ENCODE measurements around the gene STK38. TPM values are rescaled to one million over a fixed set of nuclear protein-coding genes. Genes with fewer than 3 reads are reported as not detected.

The STK38 gene
- total RNA-seq, 1 experiment from 2014 or later, result 20.1 TPM

- ChIA-PET POLR2A (no interaction called here), CTCF (no interaction called here), RAD21 (ENCODE audit: low non-redundant PET in 1 of 2, low total read pairs in 2 of 2, uncharacterized antibody in 2 of 2, unreplicated experiment in 2 of 2) (no interaction called here)
- Histone ChIP-seq H3K9ac (ENCODE audit: low read length) (no peak overlapping the region), H3K27ac (ENCODE audit: low read depth, low read length) (no peak overlapping the region), H3K36me3 (ENCODE audit: control insufficient read depth in 1 of 2, insufficient read depth in 2 of 2, low read length in 2 of 2) (peaks cover 5 to 11% of the 10 kb centered on the region in 2 experiments; a peak in 3 of 4 replicates), H3K4me2 (ENCODE audit: low read length) (no peak overlapping the region), H3K79me2 (ENCODE audit: insufficient read depth, low read length) (peaks cover 30% of the 10 kb centered on the region), H3K4me3 (replicated peaks in 1 of 2; ENCODE audit: low read depth in 1 of 2, low read length in 2 of 2) (no peak overlapping the region), H4K20me1 (ENCODE audit: insufficient read depth) (no peaks in the 10 kb centered on the region), H2AFZ (ENCODE audit: low read depth, low read length, poor library complexity, severe bottlenecking) (no peak overlapping the region), H3K9me3 (ENCODE audit: control insufficient read depth in 1 of 2, insufficient read depth in 1 of 2, low read depth in 1 of 2, low read length in 2 of 2) (no peaks in the 10 kb centered on the region), H3K27me3 (ENCODE audit: insufficient read depth, low read length) (no peaks in the 10 kb centered on the region), H3K9me2 (ENCODE audit: insufficient read depth) (no peaks in the 10 kb centered on the region), H3K4me1 (ENCODE audit: control insufficient read depth in 1 of 2, insufficient read depth in 2 of 2, low read length in 2 of 2) (peaks cover 4 to 10% of the 10 kb centered on the region in 2 experiments; a peak in 2 of 4 replicates)
- DNase-seq (ENCODE audit: low read depth, low spot score) (no peak), ATAC-seq (no peak)
- BruUV-seq (replicated peaks), result no TSS peak
- TF ChIP-seq EGR1 (IDR thresholded peaks at IDR 0.05; ENCODE audit: low read depth) (no peak), YY1 (IDR thresholded peaks at IDR 0.05; ENCODE audit: extremely low read depth, insufficient replicate concordance, low read depth, low read length) (no peak), ELF1 (IDR thresholded peaks at IDR 0.05; ENCODE audit: borderline replicate concordance, low read depth) (no peak), SP1 (IDR thresholded peaks at IDR 0.05; ENCODE audit: low read depth) (no peak), EZH2phosphoT487 (IDR thresholded peaks at IDR 0.05; ENCODE audit: borderline replicate concordance) (no peak), CBX3 (IDR thresholded peaks at IDR 0.05; ENCODE audit: low read depth) (no peak), ZBTB33 (IDR thresholded peaks at IDR 0.05; ENCODE audit: extremely low read depth, insufficient replicate concordance, low read length) (no peak), RAD21 (IDR thresholded peaks at IDR 0.05; ENCODE audit: low read depth) (no peak), ZNF274 (IDR thresholded peaks at IDR 0.05; ENCODE audit: low read depth, low read length) (no peak), TCF7L2 (IDR thresholded peaks at IDR 0.05; ENCODE audit: borderline replicate concordance, extremely low read depth, insufficient read depth, insufficient read length) (no peak), POLR2A (IDR thresholded peaks at IDR 0.05; ENCODE audit: borderline replicate concordance, extremely low read depth, insufficient read depth, insufficient read length) (no peak), EZH2 (IDR thresholded peaks at IDR 0.05) (no peak), SIN3A (IDR thresholded peaks at IDR 0.05; ENCODE audit: low read depth) (no peak), ZFX (IDR thresholded peaks at IDR 0.05) (no peak), JUND (IDR thresholded peaks at IDR 0.05) (no peak), SRF (IDR thresholded peaks at IDR 0.05; ENCODE audit: low read depth) (no peak)
- TF ChIP-seq, protein P1, sequence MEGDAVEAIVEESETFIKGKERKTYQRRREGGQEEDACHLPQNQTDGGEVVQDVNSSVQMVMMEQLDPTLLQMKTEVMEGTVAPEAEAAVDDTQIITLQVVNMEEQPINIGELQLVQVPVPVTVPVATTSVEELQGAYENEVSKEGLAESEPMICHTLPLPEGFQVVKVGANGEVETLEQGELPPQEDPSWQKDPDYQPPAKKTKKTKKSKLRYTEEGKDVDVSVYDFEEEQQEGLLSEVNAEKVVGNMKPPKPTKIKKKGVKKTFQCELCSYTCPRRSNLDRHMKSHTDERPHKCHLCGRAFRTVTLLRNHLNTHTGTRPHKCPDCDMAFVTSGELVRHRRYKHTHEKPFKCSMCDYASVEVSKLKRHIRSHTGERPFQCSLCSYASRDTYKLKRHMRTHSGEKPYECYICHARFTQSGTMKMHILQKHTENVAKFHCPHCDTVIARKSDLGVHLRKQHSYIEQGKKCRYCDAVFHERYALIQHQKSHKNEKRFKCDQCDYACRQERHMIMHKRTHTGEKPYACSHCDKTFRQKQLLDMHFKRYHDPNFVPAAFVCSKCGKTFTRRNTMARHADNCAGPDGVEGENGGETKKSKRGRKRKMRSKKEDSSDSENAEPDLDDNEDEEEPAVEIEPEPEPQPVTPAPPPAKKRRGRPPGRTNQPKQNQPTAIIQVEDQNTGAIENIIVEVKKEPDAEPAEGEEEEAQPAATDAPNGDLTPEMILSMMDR (IDR thresholded peaks at IDR 0.05 in 2 of 3, conservative IDR thresholded peaks at IDR 0.05 in 1 of 3; ENCODE audit: borderline replicate concordance in 1 of 3, insufficient read depth in 1 of 3, low read depth in 2 of 3, low read length in 2 of 3), result no peak
- TF ChIP-seq, protein P2, sequence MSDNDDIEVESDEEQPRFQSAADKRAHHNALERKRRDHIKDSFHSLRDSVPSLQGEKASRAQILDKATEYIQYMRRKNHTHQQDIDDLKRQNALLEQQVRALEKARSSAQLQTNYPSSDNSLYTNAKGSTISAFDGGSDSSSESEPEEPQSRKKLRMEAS (IDR thresholded peaks at IDR 0.05), result no peak
- TF ChIP-seq, protein P3, sequence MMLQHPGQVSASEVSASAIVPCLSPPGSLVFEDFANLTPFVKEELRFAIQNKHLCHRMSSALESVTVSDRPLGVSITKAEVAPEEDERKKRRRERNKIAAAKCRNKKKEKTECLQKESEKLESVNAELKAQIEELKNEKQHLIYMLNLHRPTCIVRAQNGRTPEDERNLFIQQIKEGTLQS (IDR thresholded peaks at IDR 0.05), result no peak
- TF ChIP-seq, protein P4, sequence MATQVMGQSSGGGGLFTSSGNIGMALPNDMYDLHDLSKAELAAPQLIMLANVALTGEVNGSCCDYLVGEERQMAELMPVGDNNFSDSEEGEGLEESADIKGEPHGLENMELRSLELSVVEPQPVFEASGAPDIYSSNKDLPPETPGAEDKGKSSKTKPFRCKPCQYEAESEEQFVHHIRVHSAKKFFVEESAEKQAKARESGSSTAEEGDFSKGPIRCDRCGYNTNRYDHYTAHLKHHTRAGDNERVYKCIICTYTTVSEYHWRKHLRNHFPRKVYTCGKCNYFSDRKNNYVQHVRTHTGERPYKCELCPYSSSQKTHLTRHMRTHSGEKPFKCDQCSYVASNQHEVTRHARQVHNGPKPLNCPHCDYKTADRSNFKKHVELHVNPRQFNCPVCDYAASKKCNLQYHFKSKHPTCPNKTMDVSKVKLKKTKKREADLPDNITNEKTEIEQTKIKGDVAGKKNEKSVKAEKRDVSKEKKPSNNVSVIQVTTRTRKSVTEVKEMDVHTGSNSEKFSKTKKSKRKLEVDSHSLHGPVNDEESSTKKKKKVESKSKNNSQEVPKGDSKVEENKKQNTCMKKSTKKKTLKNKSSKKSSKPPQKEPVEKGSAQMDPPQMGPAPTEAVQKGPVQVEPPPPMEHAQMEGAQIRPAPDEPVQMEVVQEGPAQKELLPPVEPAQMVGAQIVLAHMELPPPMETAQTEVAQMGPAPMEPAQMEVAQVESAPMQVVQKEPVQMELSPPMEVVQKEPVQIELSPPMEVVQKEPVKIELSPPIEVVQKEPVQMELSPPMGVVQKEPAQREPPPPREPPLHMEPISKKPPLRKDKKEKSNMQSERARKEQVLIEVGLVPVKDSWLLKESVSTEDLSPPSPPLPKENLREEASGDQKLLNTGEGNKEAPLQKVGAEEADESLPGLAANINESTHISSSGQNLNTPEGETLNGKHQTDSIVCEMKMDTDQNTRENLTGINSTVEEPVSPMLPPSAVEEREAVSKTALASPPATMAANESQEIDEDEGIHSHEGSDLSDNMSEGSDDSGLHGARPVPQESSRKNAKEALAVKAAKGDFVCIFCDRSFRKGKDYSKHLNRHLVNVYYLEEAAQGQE (IDR thresholded peaks at IDR 0.05; ENCODE audit: low read depth), result no peak
- intact Hi-C loops (cut with micrococcal nuclease), result no loop called here
Measured at GRCh38 chr6:36542041-36542440, 5.2 kb downstream of the STK38 start.

All from HCT116 (cell line).